Hepatocyte (in vitro differentiated cells): ENCODE results near the gene STK40. TPM values are rescaled to one million over a fixed set of nuclear protein-coding genes. Genes with fewer than 3 reads are reported as not detected.

Source experiments
- DNase-seq: peaks from one replicate; pipeline ENCODE4 v3.0.0-alpha.2; 2016; ENCODE audit warnings: low spot score
- H2AFZ ChIP-seq: fragments of 200-600 bp; sonication (generic); 2 replicates; pipeline ENCODE4 v1.6.0; 2016; ENCODE audit warnings: antibody characterized with exemption, mild to moderate bottlenecking
- H3K27ac ChIP-seq: fragments of 200-600 bp; sonication (generic); 2 replicates; pipeline ENCODE4 v1.5.1; 2016; ENCODE audit warnings: mild to moderate bottlenecking
- H3K27me3 ChIP-seq: fragments of 200-600 bp; sonication (generic); 2 replicates; pipeline ENCODE4 v1.6.1; 2016
- H3K36me3 ChIP-seq: fragments of 200-600 bp; sonication (generic); replicated peaks from 2 replicates; pipeline ENCODE4 v1.5.1; 2016; ENCODE audit warnings: low read depth; ENCODE audit not compliant: insufficient read depth
- H3K4me1 ChIP-seq: fragments of 200-600 bp; sonication (generic); 2 replicates; pipeline ENCODE4 v1.5.1; 2016; ENCODE audit warnings: mild to moderate bottlenecking, moderate library complexity; ENCODE audit not compliant: insufficient read depth
- H3K4me2 ChIP-seq: fragments of 200-600 bp; sonication (generic); 2 replicates; pipeline ENCODE4 v1.6.0; 2016
- H3K4me3 ChIP-seq: fragments of 200-600 bp; sonication (generic); 2 replicates; pipeline ENCODE4 v1.5.1; 2016; ENCODE audit warnings: mild to moderate bottlenecking
- H3K79me2 ChIP-seq: fragments of 200-600 bp; sonication (generic); 2 replicates; pipeline ENCODE4 v1.6.0; 2017; ENCODE audit warnings: mild to moderate bottlenecking
- H3K9me2 ChIP-seq: fragments of 200-600 bp; sonication (generic); replicated peaks from 2 replicates; pipeline ENCODE4 v1.6.0; 2017; ENCODE audit warnings: mild to moderate bottlenecking; ENCODE audit not compliant: insufficient read depth
- H3K9me3 ChIP-seq: fragments of 200-600 bp; sonication (generic); 2 replicates; pipeline ENCODE4 v1.5.1; 2016; ENCODE audit warnings: low read depth, mild to moderate bottlenecking
- H4K20me1 ChIP-seq: fragments of 200-600 bp; sonication (generic); 2 replicates; pipeline ENCODE4 v1.6.0; 2016; ENCODE audit warnings: mild to moderate bottlenecking; ENCODE audit not compliant: insufficient read depth, poor library complexity, severe bottlenecking
- CTCF ChIP-seq: fragments of 200-600 bp; sonication (generic); IDR thresholded peaks from 2 replicates; pipeline ENCODE4 v1.5.1; 2016; ENCODE audit warnings: antibody characterized with exemption, mild to moderate bottlenecking; ENCODE audit not compliant: poor library complexity
- EZH2 ChIP-seq: fragments of 200-600 bp; sonication (generic); IDR thresholded peaks from 2 replicates; pipeline ENCODE4 v1.6.1; 2016; ENCODE audit warnings: antibody characterized with exemption, mild to moderate bottlenecking, borderline replicate concordance
- EZH2phosphoT487 ChIP-seq: fragments of 200-600 bp; sonication (generic); IDR thresholded peaks from one replicate; pipeline ENCODE4 v1.6.1; 2018; ENCODE audit warnings: antibody characterized with exemption, mild to moderate bottlenecking, low read depth, moderate library complexity; ENCODE audit not compliant: unreplicated experiment, severe bottlenecking
- WGBS: methylation state at CpG from one replicate; pipeline ENCODE4 v1.1.6; 2016; ENCODE audit warnings: low lambda C conversion rate; ENCODE audit errors: missing lambda C conversion rate; 5-methylcytosine and 5-hydroxymethylcytosine counted together
- polyA plus RNA-seq: library from polyadenylated mRNA; unstranded; fragments of >200 nt; fragmentation: Nextera tagmentation; extraction: Ambion mirVana; gene quantifications from 2 replicates; pipeline ENCODE4 v1.2.1, GENCODE V29; 2016
- total RNA-seq: library from RNA; depleted of rRNA; stranded (reverse); fragments of >200 nt; gene quantifications from 2 replicates; pipeline ENCODE4 v1.2.3, GENCODE V29; 2014

The STK40 gene
- total and polyA plus RNA-seq, 2 experiments from 2014 or later: 30.7 to 56.3 TPM

- no peak overlapping the region for H3K4me2 ChIP-seq
- H3K27me3 ChIP-seq: no peaks in the 10 kb centered on the region
- no peaks in the 10 kb centered on the region for H4K20me1 ChIP-seq
- DNase-seq: no peak
- H3K9me3 ChIP-seq: no peaks in the 10 kb centered on the region
- no peak overlapping the region for H3K27ac ChIP-seq
- no peaks in the 10 kb centered on the region for H3K36me3 ChIP-seq
- H2AFZ ChIP-seq: no peak overlapping the region
- H3K4me3 ChIP-seq: no peak overlapping the region
- WGBS: 88% methylated on average over 1 of the region's 1 CpG
- H3K9me2 ChIP-seq: no peaks in the 10 kb centered on the region
- TF ChIP-seq EZH2phosphoT487 (no peak), EZH2 (no peak), CTCF (no peak)
- H3K79me2 ChIP-seq: peaks cover 17% of the 10 kb centered on the region
- H3K4me1 ChIP-seq: peaks cover 4% of the 10 kb centered on the region
These were observed 20.7 kb upstream of the STK40 start for GRCh38 chr1:36406440-36406839.

GRCh38 chr1:36402504-36402890, 16.8 kb upstream of the STK40 start:
- Histone ChIP-seq H3K36me3 (no peaks in the 10 kb centered on the region), H3K27me3 (no peaks in the 10 kb centered on the region), H3K27ac (no peak overlapping the region), H4K20me1 (no peaks in the 10 kb centered on the region), H3K4me2 (no peak overlapping the region), H3K4me3 (no peak overlapping the region), H2AFZ (no peak overlapping the region), H3K79me2 (peaks cover 17% of the 10 kb centered on the region), H3K4me1 (peaks cover 10% of the 10 kb centered on the region), H3K9me2 (no peaks in the 10 kb centered on the region), H3K9me3 (no peaks in the 10 kb centered on the region)
- no peak for DNase-seq
- TF ChIP-seq EZH2phosphoT487 (no peak), CTCF (no peak)
- 98% methylated on average over 4 of the region's 4 CpGs for WGBS

GRCh38 chr1:36401602-36402503, 16.1 kb upstream of the STK40 start:
- no peak for TF ChIP-seq EZH2phosphoT487
- TF ChIP-seq CTCF: no peak
- no peak for TF ChIP-seq EZH2
- H3K36me3 ChIP-seq: no peaks in the 10 kb centered on the region
- peak overlapping the region; percentile 95 for H3K27ac ChIP-seq
- H3K9me3 ChIP-seq: no peaks in the 10 kb centered on the region
- no peak for DNase-seq
- H3K9me2 ChIP-seq: no peaks in the 10 kb centered on the region
- no peak overlapping the region for H3K4me3 ChIP-seq
- H4K20me1 ChIP-seq: no peaks in the 10 kb centered on the region
- H2AFZ ChIP-seq: no peak overlapping the region
- H3K27me3 ChIP-seq: no peaks in the 10 kb centered on the region
- H3K4me1 ChIP-seq: peaks cover 10% of the 10 kb centered on the region
- WGBS: 89% methylated on average over 12 of the region's 12 CpGs
- H3K4me2 ChIP-seq: peak overlapping the region; percentile 72
- peaks cover 20% of the 10 kb centered on the region for H3K79me2 ChIP-seq
